Stimulated activated CD8-positive, alpha-beta memory T cell treated with anti-CD3 and anti-CD28 coated beads, Interleukin-7, amount 100 ng/mL, for 48 hours (primary cell): Measurements from ENCODE around the gene SPPL2B.

Source experiments
- DNase-seq, 2 donors: peaks; one replicate each; pipeline ENCODE4 v3.0.0-alpha.2; 2020; ENCODE audit warnings: low read depth in 1 of 2; ENCODE audit errors: extremely low read depth in 1 of 2

The SPPL2B gene

DNA sequence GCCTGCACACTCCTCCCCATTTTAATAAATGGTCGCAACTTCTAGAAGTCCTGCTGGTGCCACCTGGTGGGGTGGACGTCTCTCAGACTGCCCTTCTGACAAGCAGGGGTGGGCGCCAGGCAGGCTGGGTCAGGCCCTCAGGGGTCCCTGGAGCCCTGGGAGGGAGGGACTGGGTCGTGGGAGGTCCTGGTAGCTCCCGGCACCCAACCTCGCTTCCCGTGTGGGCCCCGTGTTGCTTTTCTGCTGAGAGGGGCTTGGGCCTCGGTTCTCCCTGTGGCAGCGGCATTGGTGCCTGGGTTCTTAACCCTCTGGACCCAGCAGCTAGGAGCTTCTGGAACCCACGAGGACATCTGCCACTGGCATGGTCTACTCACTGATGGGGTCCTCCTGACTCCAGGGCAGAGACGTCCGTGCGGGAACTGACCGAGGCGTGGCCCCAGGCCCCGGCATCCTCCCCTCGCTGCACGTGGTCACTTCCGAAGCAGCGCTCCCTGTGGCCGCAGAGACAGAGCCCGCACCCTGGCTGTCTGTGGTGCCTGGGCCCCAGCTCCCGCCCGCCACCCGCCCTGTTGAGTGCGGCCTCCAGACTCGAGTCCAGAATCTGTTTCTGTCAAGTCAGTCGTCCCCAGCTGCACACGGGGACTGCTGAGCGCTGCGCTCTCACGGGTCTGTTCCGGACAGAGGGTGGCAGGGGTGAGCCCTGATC lies 25.6 kb downstream of the SPPL2B start:
- no peak for DNase-seq

DNA sequence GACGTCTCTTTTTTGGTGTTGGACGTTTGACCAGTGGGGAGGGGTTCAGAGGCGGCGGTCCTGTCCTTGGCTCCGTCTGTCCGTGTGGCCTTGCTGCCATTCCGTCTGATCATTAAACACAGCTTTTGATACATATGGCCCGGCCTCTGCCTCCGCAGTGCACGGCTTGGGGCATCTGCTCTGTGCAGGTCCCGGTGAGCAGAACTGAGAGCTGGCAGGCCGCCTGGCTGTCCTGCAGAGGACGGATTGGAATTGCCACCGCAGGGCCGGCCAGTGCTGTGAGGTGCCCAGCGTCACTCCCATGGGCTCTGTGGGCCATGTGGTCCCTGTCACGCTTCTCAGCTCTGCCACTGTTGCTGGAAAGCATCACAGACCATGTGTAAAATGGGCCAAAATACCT lies 26.2 kb downstream of the SPPL2B start:
- no peak for DNase-seq

DNA sequence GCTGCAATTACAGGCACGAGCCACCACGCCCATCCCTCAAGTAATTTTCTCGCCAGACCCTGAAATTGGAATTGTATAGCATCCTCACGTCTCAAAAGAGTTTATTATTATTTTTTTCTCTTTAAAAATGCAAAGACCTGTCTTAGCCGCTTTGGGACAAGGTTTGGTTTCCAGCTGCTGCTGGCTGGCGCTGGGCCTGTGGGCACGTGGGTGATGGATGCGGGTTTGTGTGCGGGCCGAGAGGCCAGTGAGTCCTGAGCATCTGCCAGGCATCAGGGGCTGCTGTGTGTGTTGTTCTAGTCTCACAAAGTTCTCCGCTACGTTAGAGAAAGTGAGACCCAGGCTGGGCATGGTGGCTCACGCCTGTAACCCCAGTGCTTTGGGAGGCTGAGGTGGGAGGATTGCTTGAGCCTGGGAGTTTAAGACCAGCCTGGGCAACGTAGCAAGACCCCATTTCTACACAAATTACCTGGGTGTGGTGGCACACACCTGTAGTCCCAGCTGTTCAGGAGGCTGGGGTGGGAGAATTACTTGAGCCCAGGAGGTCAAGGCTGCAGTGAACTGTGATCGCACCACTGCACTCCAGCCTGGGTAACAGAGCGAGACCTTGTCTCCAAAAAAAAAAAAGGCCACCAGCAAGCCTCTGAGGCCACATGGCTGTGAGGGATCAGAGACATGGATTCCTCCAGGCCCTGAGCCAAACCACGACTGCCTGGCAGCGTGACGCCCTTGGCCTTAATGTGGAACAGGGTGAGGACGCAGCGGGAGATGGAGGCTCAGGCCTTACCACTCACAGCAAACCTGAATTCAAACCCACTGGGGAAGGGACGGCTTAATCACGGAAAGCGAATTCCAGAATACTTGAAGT lies 26.9 kb downstream of the SPPL2B start:
- DNase-seq: no peak

DNA sequence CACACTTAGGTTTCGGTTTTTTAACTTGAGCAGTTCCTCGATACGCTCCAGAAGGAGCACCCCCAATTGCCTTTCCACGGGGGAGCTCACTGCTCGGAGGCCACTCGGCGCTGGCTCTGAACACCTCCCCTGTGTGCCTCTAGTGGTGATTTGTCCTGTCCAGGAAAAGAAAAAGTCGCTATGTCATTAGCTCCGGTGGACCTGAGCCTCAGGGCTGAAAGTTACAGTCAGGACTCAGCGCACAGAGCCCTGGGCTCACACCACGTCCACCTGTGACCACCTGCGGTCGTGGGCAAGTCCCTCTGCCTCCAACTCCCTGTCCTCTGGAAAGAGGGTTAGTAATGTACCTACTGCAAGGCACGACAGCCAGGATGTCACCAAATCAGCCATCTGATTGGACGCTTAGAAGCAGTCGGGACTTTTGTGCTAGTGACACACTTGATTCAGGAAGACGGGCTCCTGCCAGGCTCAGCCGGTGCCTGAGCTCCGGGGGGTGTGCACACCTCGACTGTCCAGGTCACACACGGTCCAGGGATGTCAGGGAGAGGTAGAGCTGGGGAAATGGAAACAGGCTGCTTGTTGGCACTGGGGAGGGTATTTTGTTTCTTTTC lies 27.7 kb downstream of the SPPL2B start:
- no peak for DNase-seq

DNA sequence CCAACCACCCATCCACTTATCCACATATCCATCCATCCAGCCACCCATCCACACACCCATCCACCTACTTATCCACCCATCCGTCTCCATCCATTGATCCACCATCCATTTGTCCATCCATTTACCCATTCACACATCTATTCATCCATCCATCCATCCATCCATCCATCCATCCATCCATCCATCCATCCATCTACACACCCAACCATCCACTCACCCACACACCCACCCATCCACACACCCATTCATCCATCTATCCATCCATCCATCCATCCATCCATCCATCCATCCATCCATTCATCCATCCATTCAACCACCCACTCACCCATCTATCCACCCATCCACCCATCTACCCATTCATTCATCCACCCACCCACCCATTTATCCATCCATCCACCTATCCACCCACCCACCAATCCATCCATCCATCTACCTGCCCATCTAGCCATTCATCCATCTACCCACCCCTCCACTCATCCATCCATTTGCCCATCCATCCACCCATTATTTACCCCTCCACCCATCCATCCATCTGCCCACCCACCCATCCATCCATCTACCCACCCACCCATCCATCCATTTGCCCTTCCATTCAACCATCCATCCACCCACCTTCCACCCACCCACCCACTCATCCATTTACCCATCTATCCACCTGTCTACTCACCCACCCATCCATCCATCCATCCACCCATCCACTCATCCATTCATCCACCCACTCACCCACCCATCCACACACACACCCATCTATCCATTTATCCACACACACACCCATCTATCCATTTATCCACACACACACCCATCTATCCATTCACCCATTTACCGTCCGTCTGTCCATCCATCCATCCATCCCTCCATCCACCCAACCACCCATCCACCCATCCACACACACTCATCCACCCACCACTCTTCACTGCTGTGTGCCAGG lies 29.1 kb downstream of the SPPL2B start:
- no peak for DNase-seq

DNA sequence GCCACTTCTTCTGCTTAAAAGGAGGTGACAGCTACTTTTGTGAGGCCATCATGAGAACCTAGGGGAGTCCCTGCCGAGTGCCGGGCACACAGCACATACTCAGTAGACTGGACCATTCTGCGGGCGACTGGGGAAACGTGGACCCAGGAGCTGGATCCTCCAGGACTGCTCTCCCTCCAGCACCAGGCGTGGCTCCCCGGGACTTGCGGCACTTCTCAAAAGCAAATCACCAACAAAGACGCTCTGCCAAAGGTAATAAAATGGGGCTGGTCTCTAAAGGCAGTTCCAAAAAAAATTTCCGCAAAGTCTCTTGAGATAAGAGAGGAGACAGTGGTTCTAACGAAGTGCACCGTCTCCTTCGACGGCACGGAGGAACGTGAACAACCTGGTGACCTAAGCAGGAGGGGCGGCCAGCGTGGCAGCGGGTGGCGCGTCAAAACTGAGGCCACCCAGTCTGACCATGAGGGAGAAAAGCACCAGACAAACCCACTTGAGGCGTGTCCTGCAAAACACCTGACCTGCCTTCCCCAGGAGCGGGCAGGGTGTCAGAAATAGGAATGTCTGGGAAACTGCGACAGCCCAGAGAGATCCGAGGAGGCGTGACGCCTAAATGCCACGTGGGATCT lies 30.2 kb downstream of the SPPL2B start:
- no peak for DNase-seq

DNA sequence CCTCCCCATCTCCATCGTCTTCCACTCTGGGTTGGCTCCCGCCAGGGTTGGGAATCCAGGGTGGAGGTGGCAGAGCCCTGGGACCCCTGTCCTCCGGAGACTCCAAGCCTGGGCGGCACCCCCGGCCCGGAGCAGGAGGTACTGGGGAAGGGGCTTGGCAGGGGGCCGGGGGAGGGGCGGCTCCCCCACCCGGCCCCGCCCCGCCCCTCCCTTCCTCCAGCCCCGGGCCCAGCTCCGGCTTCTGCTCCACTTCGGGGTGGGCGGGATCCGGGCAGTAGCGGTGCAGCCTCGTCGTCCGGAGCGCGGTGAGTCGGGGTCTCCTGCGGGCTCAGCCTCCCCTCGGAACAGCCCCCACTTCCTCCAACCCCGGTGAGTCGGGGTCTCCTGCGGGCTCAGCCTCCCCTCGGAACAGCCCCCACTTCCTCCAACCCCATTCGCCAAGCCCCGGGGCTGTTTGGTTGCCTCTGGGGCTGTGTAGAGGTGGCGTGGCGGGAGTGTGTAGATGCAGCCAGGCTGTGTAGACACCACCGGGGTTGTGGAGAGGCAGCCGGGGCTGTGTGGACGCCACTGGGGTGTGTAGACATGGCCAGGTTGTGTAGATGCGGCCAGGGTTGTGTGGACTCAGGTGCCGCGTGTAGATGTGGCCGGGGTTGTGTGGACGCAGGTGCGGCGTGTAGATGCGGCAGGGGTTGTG lies 31.7 kb downstream of the SPPL2B start, which contains the start of gene TMPRSS9:
Gene TMPRSS9, plus strand, starts transcription at position 274 of the 694 bp plus-strand sequence. CDS start 29,521 bp downstream, outside the sequence.
- no peak for DNase-seq

DNA sequence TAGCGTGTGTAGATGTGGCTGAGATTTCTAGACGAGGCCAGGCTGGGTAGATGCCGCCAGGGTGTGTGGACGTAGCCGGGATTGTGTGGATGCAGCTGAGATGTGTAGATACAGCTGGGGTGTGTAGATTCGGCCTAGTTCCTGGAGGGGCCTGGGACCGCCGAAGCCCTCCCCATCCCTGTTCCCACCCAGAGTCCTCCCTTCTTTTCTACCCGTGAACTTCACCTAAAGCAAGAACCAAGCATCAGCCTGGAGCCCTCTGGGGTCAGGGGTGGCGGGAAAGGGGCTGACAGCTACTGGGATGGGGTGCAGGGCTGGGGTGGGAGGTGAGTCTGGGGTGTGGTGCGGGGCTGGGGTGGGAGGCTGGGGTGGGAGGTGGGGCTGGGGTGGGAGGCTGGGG lies 32.3 kb downstream of the SPPL2B start:
- DNase-seq: no peak

DNA sequence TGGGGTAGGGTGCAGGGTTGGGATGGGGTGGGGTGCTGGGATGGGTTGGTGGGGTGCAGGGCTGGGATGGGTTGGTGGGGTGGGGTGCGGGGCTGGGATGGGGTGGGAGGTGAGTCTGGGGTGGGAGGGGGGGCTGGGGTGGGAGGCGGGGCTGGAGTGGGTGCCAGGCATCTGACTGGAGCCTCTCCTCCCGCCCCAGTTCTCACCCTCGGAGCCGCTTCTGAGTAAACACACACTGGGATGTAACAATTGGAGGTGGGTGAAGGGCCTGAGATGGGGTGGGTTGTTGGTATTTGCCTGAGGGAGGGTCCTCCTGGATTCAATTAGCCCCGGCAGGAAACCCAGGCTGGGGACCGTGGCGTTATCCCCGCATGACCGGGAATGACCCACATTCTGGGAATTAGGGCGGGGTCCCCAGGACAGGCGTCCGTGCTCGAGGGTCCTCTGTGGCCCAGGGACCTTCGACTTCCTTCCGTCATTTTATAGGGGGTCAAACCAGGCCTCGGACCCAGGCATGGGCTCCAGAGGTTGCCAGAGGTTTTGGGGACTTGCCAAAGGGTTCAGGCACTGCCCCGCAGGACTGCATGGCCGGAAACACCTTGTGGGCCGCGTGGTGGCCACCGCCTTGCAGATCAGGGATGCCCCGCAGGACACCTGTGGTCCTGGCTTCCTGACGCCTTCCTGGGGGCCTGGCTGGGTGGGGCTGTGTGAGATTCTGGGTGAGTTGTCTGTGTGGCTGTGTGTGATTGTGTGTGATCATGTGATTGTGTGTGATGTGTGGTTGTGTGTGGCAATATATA lies 33.0 kb downstream of the SPPL2B start:
- DNase-seq: no peak

DNA sequence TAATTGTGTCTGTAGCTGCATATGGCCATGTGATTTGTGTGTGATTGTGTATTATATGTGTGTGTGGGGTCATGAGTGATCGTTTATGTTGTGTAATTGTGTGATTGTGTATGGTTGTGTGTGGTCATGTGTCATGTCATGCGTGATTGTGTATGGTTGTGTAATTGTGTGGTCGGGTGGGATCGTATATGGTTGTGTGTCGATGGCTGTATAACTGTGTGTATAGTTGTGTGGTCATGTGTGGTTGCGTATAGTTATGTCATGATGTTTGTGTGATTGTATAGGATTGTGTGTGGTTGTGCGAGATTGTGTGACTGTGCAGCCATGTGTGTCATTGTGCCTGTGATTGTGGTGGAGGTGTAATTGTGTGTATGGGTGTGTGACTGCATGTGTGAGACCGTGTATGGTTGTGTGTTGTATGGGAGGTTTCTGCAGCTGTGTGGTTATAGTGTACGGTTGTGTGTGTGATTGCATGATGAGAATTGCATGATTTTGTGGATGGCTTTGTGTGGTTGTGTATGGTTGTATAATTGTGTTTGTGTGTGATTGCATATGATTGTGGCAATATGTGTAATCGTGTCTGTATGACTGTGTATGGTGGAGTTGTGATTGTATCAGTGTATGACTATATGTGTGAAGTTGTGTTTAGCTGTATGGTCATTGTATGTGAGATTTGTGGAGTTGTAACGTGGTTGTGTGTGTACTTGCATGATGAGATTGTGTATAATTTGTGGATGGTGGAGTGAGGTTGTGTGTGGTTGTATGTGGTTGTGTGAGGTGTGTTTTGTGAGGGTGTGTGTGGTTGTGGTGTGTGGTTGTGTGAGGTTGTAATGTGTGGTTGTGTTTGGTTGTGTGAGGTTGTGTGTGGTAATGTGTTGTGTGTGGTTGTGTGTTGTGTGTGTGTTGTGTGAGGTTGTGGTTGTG lies 33.8 kb downstream of the SPPL2B start:
- DNase-seq: no peak

DNA sequence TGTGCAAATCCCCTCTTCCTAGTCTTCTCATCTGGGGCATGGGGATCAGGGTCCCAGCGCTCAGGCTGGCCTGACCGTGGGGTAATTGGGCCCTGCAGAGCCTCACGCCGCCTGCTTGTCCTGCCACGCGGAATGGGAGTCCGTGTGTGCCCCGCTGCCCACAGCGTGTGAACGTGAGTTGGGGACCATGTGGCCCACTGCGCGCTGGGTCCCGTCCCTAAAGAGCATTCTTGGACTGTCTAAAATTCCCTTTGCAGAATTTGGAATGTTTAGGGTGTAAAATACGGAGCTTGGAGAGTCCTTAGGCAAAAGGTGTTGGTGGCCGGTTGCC lies 34.5 kb downstream of the SPPL2B start:
- DNase-seq: no peak

DNA sequence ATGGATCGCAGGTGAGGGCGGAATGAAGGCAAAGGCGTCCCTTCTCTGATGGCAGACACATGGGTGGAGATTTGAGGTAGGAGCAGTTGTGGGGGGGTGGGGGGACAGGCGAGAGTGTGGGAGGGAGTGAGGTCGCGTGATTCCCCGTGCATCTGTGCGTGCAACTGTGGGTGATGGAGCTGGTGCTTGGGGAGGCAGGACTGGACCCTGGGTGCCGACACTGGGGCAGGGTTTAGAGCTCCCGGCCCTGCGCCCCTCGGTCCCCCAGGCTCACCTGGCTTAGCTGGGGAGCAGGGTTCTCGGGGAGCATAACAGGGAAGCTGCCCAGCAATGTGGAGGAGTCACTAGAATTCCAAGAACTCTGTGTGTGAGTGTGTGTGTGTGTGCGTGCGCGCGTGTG lies 34.9 kb downstream of the SPPL2B start:
- no peak for DNase-seq

DNA sequence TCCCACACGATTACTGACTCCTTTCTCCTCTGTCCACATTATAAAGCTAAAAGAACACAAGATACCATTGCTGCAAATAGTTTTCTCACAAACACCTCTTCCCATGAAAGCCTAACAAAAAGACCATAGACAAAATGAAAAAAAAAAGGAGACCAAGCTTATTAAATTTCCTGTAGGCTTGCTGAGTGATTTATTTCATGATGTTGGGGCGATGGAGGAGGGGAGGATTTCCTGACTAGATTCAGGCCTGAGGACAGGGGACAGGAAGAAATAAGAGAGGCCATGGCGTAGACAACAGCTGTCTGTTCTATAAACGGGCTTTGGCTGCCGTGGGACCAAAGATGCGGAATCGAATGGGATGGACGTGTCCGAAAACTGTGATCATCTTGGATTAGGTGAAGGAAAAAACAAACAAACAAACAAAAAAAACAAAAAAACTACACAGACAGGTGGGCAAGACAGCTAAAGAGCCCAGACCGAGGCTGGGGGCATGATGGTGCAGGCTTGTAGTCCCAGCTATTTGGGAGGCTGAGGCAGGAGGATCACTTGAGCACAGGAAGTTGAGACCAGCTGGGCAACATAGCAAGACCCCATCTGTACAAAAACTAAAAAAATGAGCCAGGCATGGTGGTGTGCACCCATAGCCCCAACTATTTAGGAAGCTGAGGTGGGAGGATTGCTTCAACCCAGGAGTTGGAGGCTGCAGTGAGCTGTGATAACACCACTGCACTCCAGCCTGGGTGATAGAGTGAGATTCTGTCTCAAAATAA lies 36.9 kb downstream of the SPPL2B start:
- DNase-seq: no peak

DNA sequence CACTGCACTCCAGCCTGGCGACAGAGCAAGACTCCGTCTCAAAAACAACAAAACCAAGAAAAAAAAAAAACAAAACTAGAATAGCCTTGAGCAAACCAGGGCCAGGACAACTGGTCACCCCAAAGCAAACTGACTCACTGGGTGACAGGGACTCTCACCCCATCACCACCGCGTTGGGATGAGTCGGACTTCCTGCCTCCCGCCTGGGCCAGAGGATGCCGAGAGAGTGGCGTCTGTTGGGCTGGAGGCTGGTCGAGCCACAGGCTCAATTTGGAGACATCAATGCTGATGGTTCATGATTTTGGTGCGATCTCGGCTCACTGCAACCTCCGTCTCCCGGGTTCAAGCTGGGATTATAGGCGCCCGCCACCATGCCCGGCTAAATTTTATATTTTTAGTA lies 43.2 kb downstream of the SPPL2B start:
- no peak for DNase-seq

DNA sequence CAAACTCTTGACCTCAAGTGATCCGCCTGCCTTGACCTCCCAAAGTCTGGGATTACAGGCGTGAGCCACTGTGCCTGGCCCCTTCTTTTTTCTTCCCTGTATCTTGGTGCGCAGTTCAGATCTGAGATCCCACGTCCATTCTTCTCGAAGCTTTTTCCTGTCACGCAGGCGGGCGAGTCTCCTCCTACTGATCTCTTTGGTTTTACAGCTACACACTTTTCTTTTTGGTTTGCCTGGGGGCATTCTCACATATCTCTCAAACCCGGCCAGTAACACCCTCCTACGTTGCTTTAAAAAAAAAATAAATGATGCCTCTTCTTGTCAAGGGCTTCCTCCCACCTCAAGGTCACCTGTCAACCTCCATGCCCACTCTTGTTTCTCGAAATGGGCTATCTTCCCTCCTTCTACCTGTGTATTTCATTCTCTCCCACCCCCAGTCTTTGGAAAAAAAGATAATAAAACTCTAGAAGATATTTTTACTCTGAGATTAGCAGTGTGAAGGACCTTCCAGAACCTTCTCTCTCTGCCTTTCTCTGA lies 43.7 kb downstream of the SPPL2B start:
- DNase-seq: no peak

DNA sequence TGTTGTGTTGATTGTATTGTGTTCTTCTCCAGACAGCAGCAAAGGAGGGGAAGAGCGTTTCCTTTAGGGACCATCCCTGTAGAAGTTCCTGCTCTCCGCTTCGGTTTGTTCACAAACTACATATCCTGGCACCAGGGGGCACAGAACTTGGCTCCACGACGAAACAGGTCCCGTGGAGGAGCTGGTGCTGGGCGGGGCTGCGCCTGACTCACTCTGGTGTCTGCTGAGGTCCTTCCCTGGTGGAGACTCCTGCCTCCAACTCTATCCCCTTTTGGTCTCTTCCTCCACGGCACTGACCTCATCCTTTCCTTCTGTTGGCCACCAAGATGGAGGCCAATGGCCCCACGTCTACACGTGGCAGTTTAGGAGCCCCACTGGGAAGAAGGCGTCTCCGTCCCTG lies 46.3 kb downstream of the SPPL2B start:
- DNase-seq: no peak
